HG02870 (cell line): Measurements from ENCODE around the gene CCDC183.
A peak's percentile ranks its signal among the peaks of the same experiment; 100 is the strongest.
"Not testable (repeated sequence)": the region's sequence is repeated elsewhere in the genome, so short reads cannot be mapped to it uniquely, and the experiment has no call there.

Experiments
- ATAC-seq: cut with Tn5 transposase; IDR thresholded peaks from one replicate; pipeline ENCODE4 v1.9.1; 2021; ENCODE audit warnings: mild to moderate bottlenecking, moderate library complexity; ENCODE audit not compliant: unreplicated experiment

The CCDC183 gene

GRCh38 chr9:136760424-136760823, 35.7 kb upstream of the CCDC183 start:
- no peak for ATAC-seq

GRCh38 chr9:136760834-136761544, 35.1 kb upstream of the CCDC183 start:
- not testable (repeated sequence) for ATAC-seq

GRCh38 chr9:136761545-136761981, 34.6 kb upstream of the CCDC183 start:
- no peak for ATAC-seq

GRCh38 chr9:136762221-136762691, 33.9 kb upstream of the CCDC183 start:
- no peak for ATAC-seq

GRCh38 chr9:136762915-136763648, 33.1 kb upstream of the CCDC183 start:
- ATAC-seq, result no peak

- ATAC-seq, result no peak
These were observed 32.5 kb upstream of the CCDC183 start for GRCh38 chr9:136763649-136764035.

GRCh38 chr9:136764301-136764891, 31.7 kb upstream of the CCDC183 start, which contains the start of gene LCN15:
TSS of gene LCN15 (minus strand) at chr9:136764518. CDS start at chr9:136764488, 30 bp downstream.
- ATAC-seq, result no peak

GRCh38 chr9:136765041-136765440, 31.1 kb upstream of the CCDC183 start:
- no peak for ATAC-seq

- ATAC-seq, result peak; percentile 56
These were observed 30.3 kb upstream of the CCDC183 start for GRCh38 chr9:136765745-136766409.

- ATAC-seq, result not testable (repeated sequence)
These were observed 29.6 kb upstream of the CCDC183 start for GRCh38 chr9:136766410-136767120.

- ATAC-seq, result no peak
These were observed 26.4 kb upstream of the CCDC183 start for GRCh38 chr9:136769710-136770191.

- ATAC-seq, result no peak
These were observed 24.2 kb upstream of the CCDC183 start for GRCh38 chr9:136771907-136772415.

- ATAC-seq, result no peak
These were observed 22.6 kb upstream of the CCDC183 start for GRCh38 chr9:136773386-136774044.

GRCh38 chr9:136774416-136775045, 21.6 kb upstream of the CCDC183 start:
- ATAC-seq, result no peak

- no peak for ATAC-seq
These were observed 20.9 kb upstream of the CCDC183 start for GRCh38 chr9:136775191-136775590.

- ATAC-seq, result no peak
These were observed 19.2 kb upstream of the CCDC183 start for GRCh38 chr9:136776947-136777346.

- no peak for ATAC-seq
These were observed 18.8 kb upstream of the CCDC183 start for GRCh38 chr9:136777359-136777758.

GRCh38 chr9:136779808-136780207, 16.3 kb upstream of the CCDC183 start:
- ATAC-seq, result no peak

- ATAC-seq, result no peak
These were observed 13.7 kb upstream of the CCDC183 start for GRCh38 chr9:136782452-136782851.
